ENCODE measurements around the gene MAML2. TPM values are rescaled to one million over a fixed set of nuclear protein-coding genes. Genes with fewer than 3 reads are reported as not detected.

The MAML2 gene
- total and polyA plus RNA-seq, 2 of the 13 experiments (the other 11 are each of a cell fraction or from before 2014, with no cell fraction given): 2.3 to 25.9 TPM

DNA sequence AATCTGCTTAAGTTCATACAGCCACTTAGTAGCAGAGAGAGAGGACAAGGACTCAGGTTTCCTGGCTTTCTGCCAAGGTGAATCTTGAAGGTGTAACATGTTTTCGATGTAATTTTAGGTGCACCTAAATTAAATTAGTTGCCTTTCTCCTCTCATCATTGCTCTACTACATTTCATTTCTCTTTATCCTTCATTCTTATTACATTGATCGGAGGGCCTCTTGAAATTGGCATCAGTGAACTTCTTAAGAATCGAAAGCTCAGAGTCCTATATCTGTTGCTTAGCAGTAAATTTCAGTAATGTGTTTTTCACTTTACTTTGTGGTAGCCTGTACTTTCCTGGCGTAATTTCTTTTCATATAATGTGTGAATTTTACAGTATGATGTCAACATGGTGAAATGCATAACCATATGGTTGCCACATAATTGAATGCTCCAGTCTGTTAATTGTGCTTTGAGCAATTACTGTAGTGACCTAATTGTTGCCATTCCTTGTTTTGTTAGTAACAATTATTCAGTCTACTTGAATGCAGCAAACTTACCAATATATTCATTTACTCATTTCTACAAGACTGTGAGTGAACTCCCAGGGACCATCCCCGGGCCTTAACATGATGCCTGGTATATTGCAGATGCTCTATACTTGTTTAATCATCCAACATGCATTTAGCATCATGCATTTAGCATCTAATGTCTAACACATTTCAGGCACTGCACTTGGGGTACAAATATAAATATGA, 138.1 kb downstream of the MAML2 start (continued):
- TF ChIP-seq, protein P1, sequence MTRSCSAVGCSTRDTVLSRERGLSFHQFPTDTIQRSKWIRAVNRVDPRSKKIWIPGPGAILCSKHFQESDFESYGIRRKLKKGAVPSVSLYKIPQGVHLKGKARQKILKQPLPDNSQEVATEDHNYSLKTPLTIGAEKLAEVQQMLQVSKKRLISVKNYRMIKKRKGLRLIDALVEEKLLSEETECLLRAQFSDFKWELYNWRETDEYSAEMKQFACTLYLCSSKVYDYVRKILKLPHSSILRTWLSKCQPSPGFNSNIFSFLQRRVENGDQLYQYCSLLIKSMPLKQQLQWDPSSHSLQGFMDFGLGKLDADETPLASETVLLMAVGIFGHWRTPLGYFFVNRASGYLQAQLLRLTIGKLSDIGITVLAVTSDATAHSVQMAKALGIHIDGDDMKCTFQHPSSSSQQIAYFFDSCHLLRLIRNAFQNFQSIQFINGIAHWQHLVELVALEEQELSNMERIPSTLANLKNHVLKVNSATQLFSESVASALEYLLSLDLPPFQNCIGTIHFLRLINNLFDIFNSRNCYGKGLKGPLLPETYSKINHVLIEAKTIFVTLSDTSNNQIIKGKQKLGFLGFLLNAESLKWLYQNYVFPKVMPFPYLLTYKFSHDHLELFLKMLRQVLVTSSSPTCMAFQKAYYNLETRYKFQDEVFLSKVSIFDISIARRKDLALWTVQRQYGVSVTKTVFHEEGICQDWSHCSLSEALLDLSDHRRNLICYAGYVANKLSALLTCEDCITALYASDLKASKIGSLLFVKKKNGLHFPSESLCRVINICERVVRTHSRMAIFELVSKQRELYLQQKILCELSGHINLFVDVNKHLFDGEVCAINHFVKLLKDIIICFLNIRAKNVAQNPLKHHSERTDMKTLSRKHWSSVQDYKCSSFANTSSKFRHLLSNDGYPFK (CRISPR knock-in tag; IDR thresholded peaks at IDR 0.05; ENCODE audit: borderline replicate concordance): no peak
- TF ChIP-seq MATR3 (CRISPR knock-in tag; IDR thresholded peaks at IDR 0.05) (no peak), AKAP8 (CRISPR knock-in tag; IDR thresholded peaks at IDR 0.05) (no peak), HOXA3 (CRISPR knock-in tag; IDR thresholded peaks at IDR 0.05) (no peak), HCFC1 (IDR thresholded peaks at IDR 0.05; ENCODE audit: low read depth, low read length) (no peak), ZSCAN30 (CRISPR knock-in tag; IDR thresholded peaks at IDR 0.05) (no peak), ZNF136 (CRISPR knock-in tag; IDR thresholded peaks at IDR 0.05; ENCODE audit: low read depth) (no peak), ZBTB7B (CRISPR knock-in tag; IDR thresholded peaks at IDR 0.05) (no peak), U2AF2 (IDR thresholded peaks at IDR 0.05; ENCODE audit: low read depth, low read length) (no peak), KLF12 (CRISPR knock-in tag; IDR thresholded peaks at IDR 0.05; ENCODE audit: borderline replicate concordance) (no peak)
- TF ChIP-seq, protein P2, sequence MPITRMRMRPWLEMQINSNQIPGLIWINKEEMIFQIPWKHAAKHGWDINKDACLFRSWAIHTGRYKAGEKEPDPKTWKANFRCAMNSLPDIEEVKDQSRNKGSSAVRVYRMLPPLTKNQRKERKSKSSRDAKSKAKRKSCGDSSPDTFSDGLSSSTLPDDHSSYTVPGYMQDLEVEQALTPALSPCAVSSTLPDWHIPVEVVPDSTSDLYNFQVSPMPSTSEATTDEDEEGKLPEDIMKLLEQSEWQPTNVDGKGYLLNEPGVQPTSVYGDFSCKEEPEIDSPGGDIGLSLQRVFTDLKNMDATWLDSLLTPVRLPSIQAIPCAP (CRISPR knock-in tag; IDR thresholded peaks at IDR 0.05; ENCODE audit: low read depth): no peak
- TF ChIP-seq, protein P3, sequence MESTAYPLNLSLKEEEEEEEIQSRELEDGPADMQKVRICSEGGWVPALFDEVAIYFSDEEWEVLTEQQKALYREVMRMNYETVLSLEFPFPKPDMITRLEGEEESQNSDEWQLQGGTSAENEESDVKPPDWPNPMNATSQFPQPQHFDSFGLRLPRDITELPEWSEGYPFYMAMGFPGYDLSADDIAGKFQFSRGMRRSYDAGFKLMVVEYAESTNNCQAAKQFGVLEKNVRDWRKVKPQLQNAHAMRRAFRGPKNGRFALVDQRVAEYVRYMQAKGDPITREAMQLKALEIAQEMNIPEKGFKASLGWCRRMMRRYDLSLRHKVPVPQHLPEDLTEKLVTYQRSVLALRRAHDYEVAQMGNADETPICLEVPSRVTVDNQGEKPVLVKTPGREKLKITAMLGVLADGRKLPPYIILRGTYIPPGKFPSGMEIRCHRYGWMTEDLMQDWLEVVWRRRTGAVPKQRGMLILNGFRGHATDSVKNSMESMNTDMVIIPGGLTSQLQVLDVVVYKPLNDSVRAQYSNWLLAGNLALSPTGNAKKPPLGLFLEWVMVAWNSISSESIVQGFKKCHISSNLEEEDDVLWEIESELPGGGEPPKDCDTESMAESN (CRISPR knock-in tag; conservative IDR thresholded peaks at IDR 0.05): no peak
